DOHH2 (cell line): ENCODE results near the gene ABLIM1.

Experiments
- EZH2phosphoT487 ChIP-seq: fragments of 200-600 bp; sonication (generic); IDR thresholded peaks from 2 replicates; pipeline ENCODE4 v1.6.1; 2017; ENCODE audit warnings: borderline replicate concordance, mild to moderate bottlenecking, antibody characterized with exemption, low read length, moderate library complexity, mixed read lengths
- TF ChIP-seq, protein P1 (sequence below): fragments of 200-600 bp; sonication (generic); IDR thresholded peaks from one replicate; pipeline ENCODE4 v1.5.1; 2014; ENCODE audit warnings: antibody characterized with exemption, mild to moderate bottlenecking, low read depth, low read length; ENCODE audit not compliant: poor library complexity, severe bottlenecking

- TF ChIP-seq, protein P1, sequence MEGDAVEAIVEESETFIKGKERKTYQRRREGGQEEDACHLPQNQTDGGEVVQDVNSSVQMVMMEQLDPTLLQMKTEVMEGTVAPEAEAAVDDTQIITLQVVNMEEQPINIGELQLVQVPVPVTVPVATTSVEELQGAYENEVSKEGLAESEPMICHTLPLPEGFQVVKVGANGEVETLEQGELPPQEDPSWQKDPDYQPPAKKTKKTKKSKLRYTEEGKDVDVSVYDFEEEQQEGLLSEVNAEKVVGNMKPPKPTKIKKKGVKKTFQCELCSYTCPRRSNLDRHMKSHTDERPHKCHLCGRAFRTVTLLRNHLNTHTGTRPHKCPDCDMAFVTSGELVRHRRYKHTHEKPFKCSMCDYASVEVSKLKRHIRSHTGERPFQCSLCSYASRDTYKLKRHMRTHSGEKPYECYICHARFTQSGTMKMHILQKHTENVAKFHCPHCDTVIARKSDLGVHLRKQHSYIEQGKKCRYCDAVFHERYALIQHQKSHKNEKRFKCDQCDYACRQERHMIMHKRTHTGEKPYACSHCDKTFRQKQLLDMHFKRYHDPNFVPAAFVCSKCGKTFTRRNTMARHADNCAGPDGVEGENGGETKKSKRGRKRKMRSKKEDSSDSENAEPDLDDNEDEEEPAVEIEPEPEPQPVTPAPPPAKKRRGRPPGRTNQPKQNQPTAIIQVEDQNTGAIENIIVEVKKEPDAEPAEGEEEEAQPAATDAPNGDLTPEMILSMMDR, result no peak
- peak; percentile 36; the same call in 1 of the 2 replicates for TF ChIP-seq EZH2phosphoT487
Measured at GRCh38 chr10:114402871-114403540, 255.1 kb downstream of the ABLIM1 start.
